ENCODE results near the gene ACSL3. TPM values are rescaled to one million over a fixed set of nuclear protein-coding genes. Genes with fewer than 3 reads are reported as not detected.

ACSL3 gene
- total RNA-seq, 1 experiment from 2014 or later: 100 TPM

DNA sequence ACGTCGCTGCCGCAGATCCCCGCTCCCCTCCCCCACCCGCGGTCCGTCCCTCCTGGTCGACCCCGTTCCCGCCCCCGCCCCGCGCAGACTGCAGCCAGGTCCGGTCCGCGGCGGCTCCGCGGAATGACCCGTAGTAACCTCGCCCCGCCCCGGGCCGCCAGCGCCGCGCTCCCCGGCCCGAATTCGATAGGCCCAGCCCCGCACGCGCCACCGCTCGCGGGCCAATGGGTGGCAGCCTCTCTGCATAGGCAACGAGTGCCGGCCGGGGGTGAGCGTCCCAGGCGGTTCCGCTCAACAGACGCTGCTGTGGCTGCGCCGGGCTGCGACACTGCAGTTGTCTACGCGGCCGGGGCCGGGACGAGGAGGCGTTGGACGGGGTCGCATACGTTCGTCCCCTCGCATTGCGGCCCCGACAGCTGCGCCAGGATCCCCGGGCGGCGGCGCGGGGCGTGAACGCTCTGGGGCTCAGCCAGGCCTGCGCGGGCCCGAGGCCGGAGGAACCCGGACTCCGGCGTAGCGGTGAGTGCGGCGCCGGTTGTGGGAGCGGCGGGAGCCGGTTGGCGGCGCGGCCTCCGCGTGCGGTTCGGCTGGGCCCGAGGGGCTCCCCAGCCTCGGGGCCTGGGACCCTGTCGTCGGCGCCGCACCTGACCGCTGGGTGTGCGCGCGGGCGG is at the start of gene ACSL3 (continued):
- TF ChIP-seq SOX15 (CRISPR knock-in tag; IDR thresholded peaks at IDR 0.05) (no peak), SMAD4 (CRISPR knock-in tag; IDR thresholded peaks at IDR 0.05) (no peak), TP53 (CRISPR knock-in tag; IDR thresholded peaks at IDR 0.05) (peak; percentile 79), ATF6 (CRISPR knock-in tag; IDR thresholded peaks at IDR 0.05) (no peak), ZNF416 (CRISPR knock-in tag; IDR thresholded peaks at IDR 0.05) (no peak), ZNF671 (CRISPR knock-in tag; IDR thresholded peaks at IDR 0.05) (no peak; the same call in 1 of the 2 replicates), HMGXB4 (CRISPR knock-in tag; IDR thresholded peaks at IDR 0.05) (peak; percentile 97), TCF7 (CRISPR knock-in tag; IDR thresholded peaks at IDR 0.05; ENCODE audit: low read depth) (peak; percentile 76; the same call in 1 of the 2 replicates), FOXK1 (CRISPR knock-in tag; IDR thresholded peaks at IDR 0.05) (peak; percentile 88), NFATC4 (CRISPR knock-in tag; IDR thresholded peaks at IDR 0.05) (no peak), CREM (CRISPR knock-in tag; IDR thresholded peaks at IDR 0.05) (peak; percentile 85), KAT7 (CRISPR knock-in tag; IDR thresholded peaks at IDR 0.05; ENCODE audit: borderline replicate concordance) (no peak; the same call in 1 of the 2 replicates), CREB1 (CRISPR knock-in tag; IDR thresholded peaks at IDR 0.05) (0 out of 2 replicates have a peak, but pooled peaks have one; percentile 27), EMX1 (CRISPR knock-in tag; IDR thresholded peaks at IDR 0.05) (no peak), ZNF121 (CRISPR knock-in tag; IDR thresholded peaks at IDR 0.05) (no peak), RELA (CRISPR knock-in tag; IDR thresholded peaks at IDR 0.05; ENCODE audit: borderline replicate concordance) (peak; percentile 74; the same call in 1 of the 2 replicates), GABPB1 (CRISPR knock-in tag; IDR thresholded peaks at IDR 0.05) (peak; percentile 90)
- TF ChIP-seq, protein P1, sequence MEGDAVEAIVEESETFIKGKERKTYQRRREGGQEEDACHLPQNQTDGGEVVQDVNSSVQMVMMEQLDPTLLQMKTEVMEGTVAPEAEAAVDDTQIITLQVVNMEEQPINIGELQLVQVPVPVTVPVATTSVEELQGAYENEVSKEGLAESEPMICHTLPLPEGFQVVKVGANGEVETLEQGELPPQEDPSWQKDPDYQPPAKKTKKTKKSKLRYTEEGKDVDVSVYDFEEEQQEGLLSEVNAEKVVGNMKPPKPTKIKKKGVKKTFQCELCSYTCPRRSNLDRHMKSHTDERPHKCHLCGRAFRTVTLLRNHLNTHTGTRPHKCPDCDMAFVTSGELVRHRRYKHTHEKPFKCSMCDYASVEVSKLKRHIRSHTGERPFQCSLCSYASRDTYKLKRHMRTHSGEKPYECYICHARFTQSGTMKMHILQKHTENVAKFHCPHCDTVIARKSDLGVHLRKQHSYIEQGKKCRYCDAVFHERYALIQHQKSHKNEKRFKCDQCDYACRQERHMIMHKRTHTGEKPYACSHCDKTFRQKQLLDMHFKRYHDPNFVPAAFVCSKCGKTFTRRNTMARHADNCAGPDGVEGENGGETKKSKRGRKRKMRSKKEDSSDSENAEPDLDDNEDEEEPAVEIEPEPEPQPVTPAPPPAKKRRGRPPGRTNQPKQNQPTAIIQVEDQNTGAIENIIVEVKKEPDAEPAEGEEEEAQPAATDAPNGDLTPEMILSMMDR (IDR thresholded peaks at IDR 0.05): no peak
- TF ChIP-seq, protein P2, sequence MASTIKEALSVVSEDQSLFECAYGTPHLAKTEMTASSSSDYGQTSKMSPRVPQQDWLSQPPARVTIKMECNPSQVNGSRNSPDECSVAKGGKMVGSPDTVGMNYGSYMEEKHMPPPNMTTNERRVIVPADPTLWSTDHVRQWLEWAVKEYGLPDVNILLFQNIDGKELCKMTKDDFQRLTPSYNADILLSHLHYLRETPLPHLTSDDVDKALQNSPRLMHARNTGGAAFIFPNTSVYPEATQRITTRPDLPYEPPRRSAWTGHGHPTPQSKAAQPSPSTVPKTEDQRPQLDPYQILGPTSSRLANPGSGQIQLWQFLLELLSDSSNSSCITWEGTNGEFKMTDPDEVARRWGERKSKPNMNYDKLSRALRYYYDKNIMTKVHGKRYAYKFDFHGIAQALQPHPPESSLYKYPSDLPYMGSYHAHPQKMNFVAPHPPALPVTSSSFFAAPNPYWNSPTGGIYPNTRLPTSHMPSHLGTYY (CRISPR knock-in tag; IDR thresholded peaks at IDR 0.05): no peak
- TF ChIP-seq, protein P3, sequence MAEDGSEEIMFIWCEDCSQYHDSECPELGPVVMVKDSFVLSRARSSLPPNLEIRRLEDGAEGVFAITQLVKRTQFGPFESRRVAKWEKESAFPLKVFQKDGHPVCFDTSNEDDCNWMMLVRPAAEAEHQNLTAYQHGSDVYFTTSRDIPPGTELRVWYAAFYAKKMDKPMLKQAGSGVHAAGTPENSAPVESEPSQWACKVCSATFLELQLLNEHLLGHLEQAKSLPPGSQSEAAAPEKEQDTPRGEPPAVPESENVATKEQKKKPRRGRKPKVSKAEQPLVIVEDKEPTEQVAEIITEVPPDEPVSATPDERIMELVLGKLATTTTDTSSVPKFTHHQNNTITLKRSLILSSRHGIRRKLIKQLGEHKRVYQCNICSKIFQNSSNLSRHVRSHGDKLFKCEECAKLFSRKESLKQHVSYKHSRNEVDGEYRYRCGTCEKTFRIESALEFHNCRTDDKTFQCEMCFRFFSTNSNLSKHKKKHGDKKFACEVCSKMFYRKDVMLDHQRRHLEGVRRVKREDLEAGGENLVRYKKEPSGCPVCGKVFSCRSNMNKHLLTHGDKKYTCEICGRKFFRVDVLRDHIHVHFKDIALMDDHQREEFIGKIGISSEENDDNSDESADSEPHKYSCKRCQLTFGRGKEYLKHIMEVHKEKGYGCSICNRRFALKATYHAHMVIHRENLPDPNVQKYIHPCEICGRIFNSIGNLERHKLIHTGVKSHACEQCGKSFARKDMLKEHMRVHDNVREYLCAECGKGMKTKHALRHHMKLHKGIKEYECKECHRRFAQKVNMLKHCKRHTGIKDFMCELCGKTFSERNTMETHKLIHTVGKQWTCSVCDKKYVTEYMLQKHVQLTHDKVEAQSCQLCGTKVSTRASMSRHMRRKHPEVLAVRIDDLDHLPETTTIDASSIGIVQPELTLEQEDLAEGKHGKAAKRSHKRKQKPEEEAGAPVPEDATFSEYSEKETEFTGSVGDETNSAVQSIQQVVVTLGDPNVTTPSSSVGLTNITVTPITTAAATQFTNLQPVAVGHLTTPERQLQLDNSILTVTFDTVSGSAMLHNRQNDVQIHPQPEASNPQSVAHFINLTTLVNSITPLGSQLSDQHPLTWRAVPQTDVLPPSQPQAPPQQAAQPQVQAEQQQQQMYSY (CRISPR knock-in tag; IDR thresholded peaks at IDR 0.05): no peak
- TF ChIP-seq, protein P4, sequence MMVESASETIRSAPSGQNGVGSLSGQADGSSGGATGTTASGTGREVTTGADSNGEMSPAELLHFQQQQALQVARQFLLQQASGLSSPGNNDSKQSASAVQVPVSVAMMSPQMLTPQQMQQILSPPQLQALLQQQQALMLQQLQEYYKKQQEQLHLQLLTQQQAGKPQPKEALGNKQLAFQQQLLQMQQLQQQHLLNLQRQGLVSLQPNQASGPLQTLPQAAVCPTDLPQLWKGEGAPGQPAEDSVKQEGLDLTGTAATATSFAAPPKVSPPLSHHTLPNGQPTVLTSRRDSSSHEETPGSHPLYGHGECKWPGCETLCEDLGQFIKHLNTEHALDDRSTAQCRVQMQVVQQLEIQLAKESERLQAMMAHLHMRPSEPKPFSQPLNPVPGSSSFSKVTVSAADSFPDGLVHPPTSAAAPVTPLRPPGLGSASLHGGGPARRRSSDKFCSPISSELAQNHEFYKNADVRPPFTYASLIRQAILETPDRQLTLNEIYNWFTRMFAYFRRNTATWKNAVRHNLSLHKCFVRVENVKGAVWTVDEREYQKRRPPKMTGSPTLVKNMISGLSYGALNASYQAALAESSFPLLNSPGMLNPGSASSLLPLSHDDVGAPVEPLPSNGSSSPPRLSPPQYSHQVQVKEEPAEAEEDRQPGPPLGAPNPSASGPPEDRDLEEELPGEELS (CRISPR knock-in tag; IDR thresholded peaks at IDR 0.05): peak; percentile 66; the same call in 1 of the 2 replicates
- TF ChIP-seq, protein P5, sequence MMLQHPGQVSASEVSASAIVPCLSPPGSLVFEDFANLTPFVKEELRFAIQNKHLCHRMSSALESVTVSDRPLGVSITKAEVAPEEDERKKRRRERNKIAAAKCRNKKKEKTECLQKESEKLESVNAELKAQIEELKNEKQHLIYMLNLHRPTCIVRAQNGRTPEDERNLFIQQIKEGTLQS (CRISPR knock-in tag; conservative IDR thresholded peaks at IDR 0.05): no peak
- TF ChIP-seq, protein P6, sequence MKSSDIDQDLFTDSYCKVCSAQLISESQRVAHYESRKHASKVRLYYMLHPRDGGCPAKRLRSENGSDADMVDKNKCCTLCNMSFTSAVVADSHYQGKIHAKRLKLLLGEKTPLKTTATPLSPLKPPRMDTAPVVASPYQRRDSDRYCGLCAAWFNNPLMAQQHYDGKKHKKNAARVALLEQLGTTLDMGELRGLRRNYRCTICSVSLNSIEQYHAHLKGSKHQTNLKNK (CRISPR knock-in tag; IDR thresholded peaks at IDR 0.05): no peak

Measured in WTC11 (cell line).